PFSK-1 (cell line): ENCODE data around the gene RNF141.

Experiments
- POLR2AphosphoS5 ChIP-seq: IDR thresholded peaks from 2 replicates; pipeline ENCODE4 v1.6.1; 2012; ENCODE audit warnings: low read depth, mild to moderate bottlenecking, control low read depth, low read length, moderate library complexity
- REST ChIP-seq, 2 experiments: IDR thresholded peaks; 2 replicates each; pipeline versions ENCODE4 v1.6.1 to v1.8.0; 2011 to 2012; ENCODE audit warnings: low read depth in 2 of 2, low read length in 2 of 2, control low read depth in 1 of 2, inconsistent platforms in 1 of 2, mild to moderate bottlenecking in 1 of 2, moderate library complexity in 1 of 2; ENCODE audit not compliant: insufficient read depth in 1 of 2

- TF ChIP-seq POLR2AphosphoS5 (no peak), REST (IDR thresholded peaks at IDR 0.05; ENCODE audit: insufficient read depth in 1 of 2, low read depth in 2 of 2, low read length in 2 of 2) (no peak)
Measured at GRCh38 chr11:10587995-10588394, 47.0 kb upstream of the RNF141 start.
